KG1 (cell line): ENCODE results near the gene MBIP.

Experiments used
- DNase-seq: peaks from one replicate; lab custom pipeline; 2025; lab: John Stamatoyannopoulos, UW

The MBIP gene

DNA sequence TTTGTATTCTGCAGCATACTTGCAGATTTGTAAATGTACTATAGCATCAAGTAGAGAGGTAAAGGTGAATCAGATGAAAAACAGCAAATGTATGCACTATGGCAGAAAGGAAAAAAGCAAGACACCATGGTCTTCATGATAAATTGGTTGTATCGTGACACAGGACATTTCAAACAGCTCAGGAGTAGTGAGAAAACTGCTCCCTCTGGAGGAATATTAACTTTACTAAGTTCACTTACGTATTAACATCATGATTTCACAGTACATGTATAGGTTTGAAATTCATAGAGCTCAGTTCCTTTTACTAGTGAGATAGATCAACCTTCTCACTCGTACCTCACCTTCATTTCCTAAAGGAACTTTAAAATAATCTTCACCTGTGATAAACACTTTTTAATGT lies 6.5 kb downstream of the MBIP start:
- no peak for DNase-seq

DNA sequence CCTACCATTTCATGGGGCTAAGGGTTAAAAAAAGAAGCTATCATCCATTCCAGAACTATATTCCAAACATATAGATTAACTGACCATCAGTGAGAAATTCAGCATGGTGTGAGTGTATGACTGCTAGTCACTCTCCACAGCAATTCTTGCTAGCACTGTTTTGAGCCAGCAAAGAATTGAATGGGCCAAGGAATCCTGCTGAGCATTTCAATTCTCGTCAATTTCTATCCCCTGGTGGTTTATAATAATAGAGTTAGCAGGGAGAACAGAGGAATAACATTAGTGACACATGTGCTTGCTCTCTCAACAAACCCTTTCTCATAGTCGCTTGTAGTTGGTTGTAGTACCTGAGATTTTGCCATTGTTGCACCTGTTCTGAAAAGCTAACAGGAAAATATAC lies 7.2 kb downstream of the MBIP start:
- no peak for DNase-seq

DNA sequence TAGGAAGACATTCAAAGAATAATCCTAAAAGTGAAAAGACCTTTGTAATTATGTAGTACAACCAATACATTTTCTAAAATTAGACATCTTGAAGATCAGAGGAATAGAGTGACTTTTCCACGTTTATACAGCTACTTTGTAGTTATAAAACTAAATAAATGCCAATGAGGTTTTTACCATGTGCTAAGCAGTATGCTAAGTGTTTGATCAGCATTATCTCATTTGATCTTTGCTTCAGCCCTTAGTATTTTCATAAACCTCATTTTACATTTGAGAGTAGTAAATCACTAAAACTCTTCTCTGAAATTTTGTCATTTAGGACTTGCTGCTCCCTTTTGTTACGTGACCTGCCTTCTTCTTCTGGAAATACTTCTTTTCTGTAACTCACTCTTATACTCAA lies 13.6 kb downstream of the MBIP start:
- no peak for DNase-seq

DNA sequence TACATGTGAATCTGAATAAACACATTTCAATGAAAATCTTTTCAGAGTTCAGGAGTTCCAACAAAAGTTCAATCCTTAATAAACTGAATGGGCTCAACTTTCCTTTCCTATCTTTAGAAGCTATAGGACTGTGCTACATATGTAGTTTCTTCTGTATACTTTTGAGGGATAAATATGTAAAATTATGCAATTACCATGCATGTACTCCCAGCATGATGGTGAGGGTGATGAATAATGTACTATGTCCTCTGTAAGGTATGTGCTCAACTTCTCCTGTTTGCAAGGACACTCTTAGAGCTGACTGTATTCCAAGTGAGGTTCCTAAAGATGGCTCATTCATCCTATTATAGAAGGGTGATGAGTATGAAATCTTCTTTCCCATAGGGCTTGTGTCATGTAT lies 15.5 kb downstream of the MBIP start:
- no peak for DNase-seq

DNA sequence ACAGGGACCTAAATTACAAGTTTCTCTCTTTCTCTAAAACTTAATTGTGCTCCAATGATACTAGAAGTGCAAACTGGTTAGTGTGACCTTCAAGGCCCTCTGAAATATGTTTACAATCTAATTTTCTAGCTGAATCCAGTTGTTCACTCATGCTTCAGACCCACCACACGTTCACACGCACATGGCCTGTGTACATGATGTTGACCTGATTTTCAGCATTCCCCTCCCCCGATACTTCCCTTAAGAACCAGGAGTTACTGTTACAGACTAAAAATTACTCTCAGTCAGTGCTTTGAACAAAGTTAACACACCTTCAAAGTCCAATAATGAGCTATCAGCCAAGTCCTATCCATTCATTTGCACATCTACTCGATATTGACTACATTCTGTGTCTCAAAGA lies 16.5 kb downstream of the MBIP start:
- no peak for DNase-seq

DNA sequence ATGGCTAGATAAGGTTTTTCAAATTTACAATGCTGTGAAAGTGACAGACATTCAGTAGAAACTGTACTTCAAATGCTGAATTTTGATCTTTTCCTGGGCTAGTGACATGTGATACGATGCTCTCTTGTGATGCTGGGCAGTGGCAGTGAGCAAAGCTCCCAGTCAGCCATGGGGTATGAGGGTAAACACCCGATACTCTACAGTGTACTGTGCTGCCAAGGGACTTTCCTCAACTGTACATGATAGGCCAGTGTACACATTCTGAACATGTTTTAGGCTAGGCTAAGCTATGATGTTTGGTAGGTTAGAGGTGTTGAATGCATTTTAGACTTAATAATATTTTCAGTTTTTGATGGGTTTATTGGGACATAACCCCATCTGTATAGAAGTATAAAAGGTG lies 17.6 kb downstream of the MBIP start:
- no peak for DNase-seq

DNA sequence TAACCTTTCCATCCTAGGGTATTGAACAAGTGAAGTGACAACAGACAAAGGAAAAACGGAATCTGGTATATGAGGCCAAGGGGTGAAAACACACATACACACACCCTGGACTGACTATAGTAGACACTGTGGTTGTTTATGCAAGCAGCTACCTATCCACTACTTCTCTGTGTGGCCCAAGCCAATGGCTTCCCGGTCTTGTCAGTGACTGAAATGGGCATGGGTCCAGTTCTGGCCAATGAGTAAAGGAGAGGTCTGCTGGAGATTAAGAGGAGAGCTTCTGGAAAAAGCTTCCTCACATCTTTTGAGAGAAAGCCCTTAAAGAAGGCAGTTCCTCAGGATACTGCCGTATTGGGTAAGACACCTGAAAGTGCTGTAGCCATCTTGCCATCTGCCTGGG lies 19.3 kb downstream of the MBIP start:
- DNase-seq, result no peak

DNA sequence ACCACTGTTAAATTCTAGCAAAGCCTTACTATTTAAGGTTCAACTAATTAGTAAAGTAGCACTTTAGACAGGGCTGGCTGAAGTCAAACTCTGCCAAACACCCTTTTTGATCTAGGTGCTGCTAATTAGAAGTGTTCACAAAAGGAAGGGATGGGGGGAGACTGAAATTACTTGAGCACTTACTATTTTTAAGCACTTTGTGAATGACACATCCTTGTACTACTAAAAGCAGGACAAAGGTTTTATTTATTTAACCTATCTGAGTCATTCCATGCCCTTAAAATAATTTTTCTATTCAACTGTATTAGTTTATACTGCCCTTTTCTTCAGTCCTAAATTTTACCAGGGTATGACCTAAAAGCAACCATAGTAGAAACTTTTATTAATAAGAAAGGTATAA lies 20.1 kb downstream of the MBIP start:
- no peak for DNase-seq

DNA sequence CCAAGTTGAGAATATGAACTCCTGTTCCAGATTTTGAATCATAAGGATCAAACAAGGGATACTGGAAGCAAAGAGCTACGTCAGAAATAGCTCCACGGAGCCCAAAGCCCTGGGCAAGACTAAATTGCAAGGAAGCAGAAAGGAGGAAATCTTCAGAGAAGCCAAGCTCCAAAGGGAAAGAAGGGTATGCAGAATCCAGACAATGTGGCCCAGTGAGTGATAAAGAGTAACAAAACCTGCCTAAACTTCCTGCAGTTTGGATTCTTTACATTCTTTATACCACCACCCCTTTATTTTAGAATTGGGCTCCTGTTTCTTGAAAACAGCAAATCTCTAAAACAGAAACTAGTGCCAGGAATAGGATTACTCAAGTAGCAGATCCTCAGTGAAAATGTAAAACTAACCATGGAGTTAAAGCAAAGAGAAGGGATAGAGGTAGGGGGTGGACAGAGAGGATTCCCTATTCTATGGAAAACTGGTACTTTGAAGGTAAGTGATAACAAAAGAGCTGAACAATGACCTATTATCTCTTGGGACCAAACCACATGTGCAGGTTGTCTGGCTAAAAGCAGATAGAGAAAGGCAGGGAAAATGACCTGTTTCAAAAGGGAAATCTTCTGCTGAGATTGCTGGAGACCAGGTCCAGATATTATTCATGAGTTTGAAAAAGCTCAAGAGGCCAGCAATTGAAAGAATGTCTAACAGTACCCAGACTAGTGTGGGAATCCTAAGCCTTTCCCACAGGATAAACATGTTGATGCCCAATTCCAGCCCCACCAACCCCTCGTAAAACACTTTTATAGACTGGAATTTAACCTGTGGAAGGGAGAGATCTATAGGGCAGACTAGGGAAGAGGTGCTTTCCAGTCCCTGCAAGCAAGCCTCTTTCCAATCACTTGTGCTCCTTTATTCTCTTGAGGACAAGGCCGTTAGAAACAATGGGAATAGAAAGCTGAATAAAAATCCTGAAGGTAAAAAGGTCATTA lies 24.5 kb downstream of the MBIP start:
- no peak for DNase-seq

DNA sequence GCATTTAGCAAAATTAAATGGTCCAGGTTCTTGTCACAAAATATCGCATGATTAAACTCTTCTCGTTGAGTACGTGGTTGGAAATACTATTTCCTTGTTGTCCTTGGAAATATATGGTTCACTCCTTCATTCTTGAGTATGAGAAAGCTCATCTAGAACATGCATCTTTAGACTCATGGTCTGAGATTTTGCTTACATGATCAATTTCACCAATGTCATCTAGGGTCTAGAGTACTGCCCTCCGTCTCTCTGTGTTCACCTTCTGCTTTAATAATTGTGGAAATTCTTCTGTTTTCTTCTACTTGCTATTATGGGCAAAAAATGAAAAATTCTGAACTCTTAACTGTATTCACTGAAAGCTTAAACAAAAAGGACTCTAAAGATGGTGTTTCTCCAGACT lies 25.9 kb downstream of the MBIP start:
- no peak for DNase-seq

DNA sequence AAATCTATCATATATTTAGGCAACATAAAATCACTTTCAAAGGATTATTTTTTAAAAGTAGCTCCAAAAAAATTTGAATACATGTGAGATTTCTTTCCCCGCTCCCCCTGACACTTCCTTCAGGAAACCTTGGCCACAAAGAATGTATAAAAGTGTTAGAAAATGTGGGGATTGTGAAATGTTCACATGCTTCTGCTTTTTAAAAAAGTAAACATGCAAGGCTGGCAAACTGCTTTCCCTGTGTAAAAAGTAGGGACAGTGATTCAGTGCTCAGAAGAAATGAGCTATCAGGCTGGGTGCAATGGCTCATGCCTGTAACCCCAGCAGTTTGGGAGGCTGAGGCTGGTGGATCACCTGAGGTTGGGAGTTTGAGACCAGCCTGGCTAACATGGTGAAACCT lies 26.6 kb downstream of the MBIP start:
- DNase-seq, result no peak

DNA sequence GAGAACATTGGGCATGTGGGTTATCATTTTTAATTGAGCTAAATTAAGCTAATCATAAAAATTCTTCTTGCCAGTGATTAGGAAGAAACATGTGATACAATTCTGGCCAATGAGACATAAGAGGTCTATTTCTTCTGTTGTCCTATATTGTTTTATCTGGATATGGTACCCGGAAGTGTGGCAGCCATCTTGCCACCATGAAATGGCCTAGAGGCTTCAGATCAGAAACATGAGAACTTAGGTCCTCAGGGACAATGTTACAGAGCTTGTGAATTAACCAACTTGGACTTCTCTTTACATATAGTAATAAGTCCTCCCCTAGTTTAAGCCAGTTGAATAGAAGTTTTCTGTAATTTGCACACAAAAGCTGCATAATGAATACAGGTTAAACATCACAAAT lies 30.5 kb downstream of the MBIP start:
- DNase-seq, result no peak

DNA sequence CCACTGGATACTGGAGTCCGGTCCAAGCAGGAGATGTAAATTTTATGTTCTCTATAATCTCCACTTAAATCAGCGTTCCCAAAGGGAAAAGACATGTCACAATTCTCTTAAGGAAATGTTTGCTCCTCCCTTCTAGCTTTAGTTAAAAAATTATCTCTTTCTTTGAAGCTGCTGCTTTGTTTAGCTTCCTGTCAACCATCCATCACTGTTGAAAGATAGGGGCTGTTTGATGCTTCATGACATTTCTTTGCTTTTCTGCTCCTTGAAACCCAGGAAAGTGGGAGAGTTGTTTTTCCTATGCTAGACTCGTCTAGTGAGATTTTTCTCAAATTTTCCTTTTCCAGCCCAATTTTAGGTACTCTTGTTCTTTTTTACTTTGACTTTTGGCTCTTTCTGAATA lies 31.9 kb downstream of the MBIP start:
- no peak for DNase-seq

DNA sequence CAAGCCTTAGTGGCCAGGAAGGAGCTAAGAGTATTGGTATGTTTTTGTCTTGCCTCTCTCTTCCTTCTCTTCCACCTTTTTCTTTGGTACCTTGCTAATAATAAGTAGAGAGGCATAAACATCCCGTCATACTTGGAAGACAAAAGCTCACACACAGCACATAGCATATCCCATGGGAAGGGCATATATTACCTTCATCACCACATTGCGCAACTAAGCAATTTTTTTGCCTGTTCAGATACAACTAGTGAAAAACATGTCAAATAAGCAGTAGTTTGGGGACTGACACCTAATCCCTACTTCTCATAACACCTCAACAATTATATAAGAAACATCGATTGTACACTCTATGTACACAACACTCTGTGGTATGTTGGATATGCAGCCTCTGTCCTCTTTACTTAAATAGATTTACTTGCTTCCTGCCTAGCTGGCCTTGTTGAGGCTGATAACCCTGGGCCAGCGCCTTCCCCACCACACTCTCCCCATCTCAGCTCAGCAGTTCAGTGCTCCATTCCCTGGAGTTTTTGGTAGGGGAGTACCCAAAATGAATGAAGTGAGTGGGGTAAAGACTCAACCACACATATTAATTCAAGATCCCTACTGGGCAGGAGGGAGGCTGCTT lies 35.4 kb downstream of the MBIP start:
- DNase-seq, result no peak

DNA sequence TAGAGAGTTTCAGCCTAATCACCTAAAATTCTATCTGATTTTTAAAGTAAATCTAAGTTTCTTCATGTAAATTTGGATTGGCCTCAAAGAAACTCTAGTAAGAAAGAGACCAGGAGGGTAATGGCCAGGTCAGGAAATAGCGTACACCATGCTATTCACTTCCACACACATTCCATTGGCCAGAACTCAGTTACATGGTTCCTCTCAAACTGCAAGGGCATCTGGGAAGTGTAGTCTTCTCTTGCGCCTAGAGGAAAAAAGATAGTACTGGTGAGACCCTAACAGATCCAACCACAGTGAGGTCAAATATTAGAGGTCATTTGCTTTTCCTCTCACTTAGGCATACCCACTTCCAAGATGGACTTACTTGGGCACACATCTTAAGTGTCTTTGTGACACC lies 39.1 kb downstream of the MBIP start:
- DNase-seq, result no peak

DNA sequence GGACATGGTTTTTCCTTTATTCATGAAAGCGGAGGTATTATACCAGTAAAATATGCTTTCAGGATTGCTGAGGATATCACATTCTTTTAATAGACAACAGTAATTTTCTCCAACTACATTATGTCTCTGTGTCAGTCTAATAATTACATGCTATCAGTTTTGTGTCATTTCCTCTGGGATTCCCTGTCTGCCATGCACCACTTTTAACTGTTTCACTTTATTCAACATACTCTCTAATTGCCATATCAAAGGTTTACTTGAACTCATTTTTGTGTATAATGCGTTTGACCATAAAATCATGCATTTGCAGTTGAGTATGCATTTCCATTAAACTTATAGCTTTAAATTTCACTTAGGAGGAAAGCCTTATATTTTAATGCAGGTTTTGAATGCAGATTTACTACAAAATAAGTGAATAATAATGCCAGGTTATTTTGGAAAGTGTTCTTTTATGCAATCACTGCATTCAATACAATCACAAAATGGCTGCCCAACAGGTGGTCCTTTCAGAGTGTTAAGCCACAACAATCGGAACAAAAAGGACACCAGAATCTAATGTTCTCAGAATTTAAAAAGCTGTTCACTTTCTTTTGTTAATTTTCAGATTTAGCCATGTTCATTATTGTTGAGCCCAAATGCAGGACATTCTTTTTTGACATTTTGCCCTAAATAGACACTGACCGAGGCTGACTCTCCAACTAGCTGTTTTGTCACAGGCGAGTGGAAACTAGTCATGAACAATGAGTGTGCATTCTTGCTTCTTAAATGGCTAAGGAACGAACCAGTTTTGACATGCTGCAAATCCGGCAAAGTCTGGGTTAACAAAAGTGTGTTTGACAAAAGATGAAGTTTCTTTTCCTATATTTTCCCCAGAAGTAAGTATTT lies 40.9 kb downstream of the MBIP start:
- DNase-seq, result no peak

DNA sequence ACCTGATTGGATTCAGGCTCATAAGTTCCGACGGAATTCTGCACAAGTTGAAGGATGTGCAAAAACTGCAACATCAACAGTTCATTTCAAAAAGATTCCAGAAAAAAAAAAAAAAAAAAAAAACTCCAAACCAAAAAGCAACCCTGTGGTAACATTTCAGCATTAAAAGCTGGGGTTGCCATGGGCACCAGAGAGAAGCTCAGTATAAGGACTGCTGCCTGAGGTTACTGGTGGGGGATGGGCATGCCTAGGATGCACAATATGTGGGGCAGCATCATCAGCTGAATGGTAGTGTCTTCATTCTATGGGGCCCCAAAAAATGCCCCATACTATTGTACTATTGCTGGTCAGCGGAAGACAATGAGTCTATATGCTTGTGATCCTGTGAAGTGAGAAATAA lies 44.7 kb downstream of the MBIP start:
- DNase-seq, result no peak

DNA sequence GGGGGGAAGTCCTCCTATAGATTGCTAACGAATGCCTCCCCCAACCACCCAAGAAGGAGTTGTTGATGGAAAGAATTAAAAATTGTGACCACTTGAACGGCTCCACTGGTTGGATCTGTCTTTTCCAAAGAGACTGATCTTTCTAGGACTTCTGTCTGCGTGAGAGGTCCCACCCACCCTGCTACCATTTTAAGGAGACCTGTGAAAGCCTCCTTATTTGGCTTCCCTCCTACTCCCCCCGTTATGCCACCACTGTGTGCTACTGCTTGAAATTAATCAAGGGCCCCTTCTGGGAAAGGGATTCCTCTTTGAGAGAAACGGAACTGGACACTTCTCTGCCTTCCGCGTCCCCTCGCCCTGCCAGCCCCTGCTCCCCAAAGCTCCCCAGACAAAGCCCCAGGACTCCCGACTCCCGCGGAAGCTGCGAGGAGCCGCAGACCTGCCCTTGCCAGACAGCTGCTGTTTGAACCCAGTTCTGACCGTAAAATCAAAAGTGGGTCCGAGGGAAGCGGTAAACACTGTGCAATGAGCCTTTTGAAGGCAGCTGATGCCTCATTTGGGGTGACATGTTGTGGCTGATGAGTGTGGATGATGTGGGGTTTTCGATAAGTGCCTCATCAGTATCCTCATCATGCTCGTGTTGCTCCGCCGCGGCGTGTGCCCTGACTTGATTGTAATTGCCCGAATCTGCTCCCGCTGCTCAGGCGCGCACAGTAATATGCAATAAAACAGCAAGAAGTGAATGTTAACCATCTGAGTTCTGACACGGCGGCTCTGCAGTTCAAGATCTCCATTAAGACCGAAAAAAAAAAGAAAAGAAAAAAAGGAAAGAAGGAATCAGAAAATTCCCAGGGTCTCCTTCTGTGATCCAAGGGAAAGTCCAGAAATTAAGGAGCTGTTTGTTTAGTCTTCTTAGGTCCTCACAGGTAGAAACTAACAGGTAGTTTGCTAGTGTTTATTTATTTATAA lies 48.2 kb downstream of the MBIP start:
- no peak for DNase-seq

DNA sequence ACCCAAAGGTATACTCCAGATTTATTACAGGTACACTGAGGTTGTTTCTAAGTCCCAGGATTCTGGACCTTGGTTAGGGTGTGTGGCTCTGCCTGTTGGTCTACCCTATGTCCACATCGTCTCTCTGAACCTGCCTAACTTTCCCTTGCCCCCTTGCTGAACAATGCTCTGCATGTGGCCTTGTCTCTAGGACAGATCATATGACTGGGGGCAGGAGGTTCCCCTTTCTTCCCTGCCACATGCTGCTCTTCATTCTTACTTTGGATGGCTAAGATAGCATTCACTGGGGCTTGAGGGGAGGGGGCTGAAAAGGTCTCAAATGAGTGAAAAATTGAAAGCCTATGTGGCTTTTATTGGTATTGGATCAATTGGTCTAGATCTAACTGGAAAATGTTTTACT lies 49.2 kb downstream of the MBIP start:
- DNase-seq, result no peak

DNA sequence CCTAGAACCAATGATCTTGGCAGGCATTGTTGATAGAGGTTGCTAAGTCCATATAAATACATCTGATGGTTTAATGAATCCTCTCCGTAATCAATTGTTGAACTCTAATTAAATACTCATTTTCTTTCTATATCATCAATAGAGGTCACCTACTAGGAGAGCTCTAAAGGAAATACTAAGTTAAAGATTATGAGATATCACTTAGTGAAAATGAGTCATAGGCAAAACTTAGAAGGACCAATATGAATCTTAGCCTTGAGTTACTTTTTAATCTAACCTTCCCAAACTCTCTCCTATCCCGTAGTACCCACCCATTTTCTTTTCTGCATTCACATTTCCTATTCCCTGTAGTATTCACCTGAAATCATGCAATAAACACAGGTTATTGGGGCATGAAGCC lies 50.2 kb downstream of the MBIP start:
- no peak for DNase-seq

DNA sequence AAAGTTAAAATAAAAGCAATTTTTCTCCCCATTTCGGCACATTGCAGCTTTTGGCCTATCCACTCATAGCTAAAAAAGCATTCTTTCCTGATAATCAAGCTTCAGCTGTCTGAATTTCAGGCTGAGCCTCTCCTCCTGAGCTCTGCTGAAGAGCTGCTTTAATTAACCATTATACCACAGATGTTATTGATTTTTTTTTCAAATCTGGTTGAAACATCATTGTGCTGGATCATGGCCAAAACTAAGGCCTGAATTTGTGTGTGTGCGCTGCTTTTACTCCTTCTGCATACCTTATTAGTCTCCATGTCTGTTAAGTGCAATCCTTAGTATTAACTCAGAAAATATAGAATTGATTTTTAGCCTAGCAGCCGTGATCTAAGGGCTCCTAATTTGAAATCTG lies 52.3 kb downstream of the MBIP start:
- no peak for DNase-seq

DNA sequence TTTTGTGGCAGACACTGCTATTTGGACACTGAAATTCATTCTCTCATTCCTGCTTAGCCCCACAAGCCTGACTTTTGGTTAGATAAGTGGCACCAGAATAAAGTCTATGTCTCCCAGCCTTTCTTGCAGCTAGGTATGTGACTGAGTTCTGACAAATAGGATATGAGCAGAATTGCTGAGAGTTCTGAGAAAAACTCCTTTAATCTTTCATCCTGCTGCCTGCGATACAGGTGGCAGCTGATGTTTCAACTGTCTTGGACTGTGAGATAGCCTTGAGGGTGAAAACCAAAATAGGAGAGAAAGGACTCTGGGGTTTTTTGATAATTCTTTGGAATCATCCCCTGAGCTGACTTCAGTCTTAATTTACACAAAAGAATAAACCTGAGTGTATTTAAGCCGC lies 55.8 kb downstream of the MBIP start:
- no peak for DNase-seq
